Measurements from ENCODE around the gene ETV5. TPM values are rescaled to one million over a fixed set of nuclear protein-coding genes. Genes with fewer than 3 reads are reported as not detected.

Gene ETV5
- total and polyA plus RNA-seq, 10 of the 15 experiments (the other 5 are each of a cell fraction or from before 2014, with no cell fraction given): 5.0 to 18.4 (median 7.4) TPM

- Histone ChIP-seq H3K27ac (ENCODE audit: control insufficient read depth, insufficient read depth) (no peak overlapping the region), H4K20me1 (ENCODE audit: control insufficient read depth, insufficient read depth) (no peaks in the 10 kb centered on the region), H2AFZ (ENCODE audit: control insufficient read depth, low read depth, low read length) (no peak overlapping the region), H3K79me2 (ENCODE audit: control insufficient read depth, insufficient read depth, low read length) (no peaks in the 10 kb centered on the region), H3K4me1 (ENCODE audit: control insufficient read depth, insufficient read depth, low read length) (no peaks in the 10 kb centered on the region; the same call in 1 of the 2 replicates), H3K9ac (ENCODE audit: control insufficient read depth, insufficient read depth, low read length) (no peak overlapping the region), H3K9me3 (replicated peaks; ENCODE audit: control insufficient read depth, insufficient read depth, low read length) (peaks cover 2% of the 10 kb centered on the region; the same call in 1 of the 3 replicates), H3K4me2 (ENCODE audit: control insufficient read depth, insufficient read depth) (no peak overlapping the region), H3K36me3 (ENCODE audit: control insufficient read depth in 2 of 2, insufficient read depth in 2 of 2, low read length in 1 of 2) (no peaks in the 10 kb centered on the region), H3K4me3 (no peak overlapping the region), H3K27me3 (replicated peaks in 1 of 2; ENCODE audit: control insufficient read depth in 2 of 2, insufficient read depth in 2 of 2, low read length in 1 of 2) (no peaks in the 10 kb centered on the region)
- ChIA-PET SMC1A (ENCODE audit: uncharacterized antibody, unreplicated experiment) (interaction anchor here (1.0 to 4.3 kb wide), 5 partner anchors 10 to 41 kb away, joined by 3 to 30 read pairs (median 6); no protein-coding TSS in a partner anchor), CTCF (interaction anchor here (0.6 to 1.1 kb wide), 2 partner anchors 150 to 171 kb away, joined by 3 read pairs; no protein-coding TSS in a partner anchor), POLR2A (interaction anchor here (0.6 kb wide), 1 partner anchor 14 kb away, joined by 3 read pairs; no protein-coding TSS in a partner anchor), RAD21 (ENCODE audit: unreplicated experiment) (interaction anchor here (0.5 to 4.3 kb wide), 3 partner anchors 11 to 167 kb away, joined by 3 to 14 read pairs (median 3); no protein-coding TSS in a partner anchor)
- 0% methylated on average over 1 of the region's 1 CpG for WGBS (ENCODE audit: insufficient coverage, insufficient replicate concordance, low lambda C conversion rate, missing lambda C conversion rate)
- FAIRE-seq (no peak), ATAC-seq (peak; percentile 15; the same call in 2 of the 3 replicates), DNase-seq (ENCODE audit: low read depth, low spot score) (no peak)
- TF ChIP-seq BHLHE40 (IDR thresholded peaks at IDR 0.05; ENCODE audit: borderline replicate concordance in 1 of 2, low read depth in 2 of 2, low read length in 1 of 2) (peak in 1 of 2 experiments; percentile 25; a peak in 1 of 4 replicates), TAF1 (IDR thresholded peaks at IDR 0.05; ENCODE audit: borderline replicate concordance, low read depth, low read length) (no peak), RB1 (IDR thresholded peaks at IDR 0.05; ENCODE audit: borderline replicate concordance) (no peak)
- BruUV-seq (replicated peaks): no TSS peak
- in situ Hi-C loops (cut with MboI): no loop called here
- intact Hi-C loops (cut with micrococcal nuclease; ENCODE audit: unreplicated experiment): no loop called here
Observed at GRCh38 chr3:186070550-186070949, 38.3 kb downstream of the ETV5 start.

DNA sequence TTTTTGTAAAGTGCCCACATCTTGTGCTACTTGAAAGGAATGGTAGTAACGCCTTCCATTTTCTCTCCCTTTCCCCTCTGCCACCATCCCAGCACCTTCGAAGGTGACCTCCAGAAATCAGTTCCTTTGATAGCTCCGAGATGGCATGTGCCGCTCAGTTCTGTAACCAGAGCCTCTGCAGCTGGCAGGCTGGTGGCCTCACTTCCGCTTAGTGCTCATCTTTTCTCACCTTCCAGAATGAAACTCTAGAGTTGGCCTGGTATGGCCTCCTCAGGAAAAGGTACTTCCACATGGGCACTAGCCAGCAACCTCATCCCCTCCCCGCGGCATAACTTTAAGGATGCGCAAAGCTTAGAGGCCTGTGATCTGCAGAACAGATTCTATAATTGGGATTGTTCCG is 38.8 kb downstream of the ETV5 start:
- Histone ChIP-seq H2AFZ (ENCODE audit: control insufficient read depth, low read depth, low read length) (no peak overlapping the region), H3K4me3 (no peak overlapping the region), H3K36me3 (ENCODE audit: control insufficient read depth in 2 of 2, insufficient read depth in 2 of 2, low read length in 1 of 2) (no peaks in the 10 kb centered on the region), H3K4me1 (ENCODE audit: control insufficient read depth, insufficient read depth, low read length) (no peaks in the 10 kb centered on the region; the same call in 1 of the 2 replicates), H3K9me3 (replicated peaks; ENCODE audit: control insufficient read depth, insufficient read depth, low read length) (peaks cover 2% of the 10 kb centered on the region; the same call in 1 of the 3 replicates), H3K27me3 (replicated peaks in 1 of 2; ENCODE audit: control insufficient read depth in 2 of 2, insufficient read depth in 2 of 2, low read length in 1 of 2) (no peaks in the 10 kb centered on the region), H3K79me2 (ENCODE audit: control insufficient read depth, insufficient read depth, low read length) (no peaks in the 10 kb centered on the region), H4K20me1 (ENCODE audit: control insufficient read depth, insufficient read depth) (no peaks in the 10 kb centered on the region), H3K27ac (ENCODE audit: control insufficient read depth, insufficient read depth) (no peak overlapping the region), H3K9ac (ENCODE audit: control insufficient read depth, insufficient read depth, low read length) (no peak overlapping the region), H3K4me2 (ENCODE audit: control insufficient read depth, insufficient read depth) (no peak overlapping the region)
- FAIRE-seq (no peak), ATAC-seq (no peak), DNase-seq (ENCODE audit: low read depth, low spot score) (no peak)
- ChIA-PET POLR2A (interaction anchor here (0.6 kb wide), 1 partner anchor 14 kb away, joined by 3 read pairs; no protein-coding TSS in a partner anchor), CTCF (interaction anchor here (0.6 to 1.1 kb wide), 3 partner anchors 149 to 174 kb away, joined by 3 read pairs; no protein-coding TSS in a partner anchor), SMC1A (ENCODE audit: uncharacterized antibody, unreplicated experiment) (interaction anchor here (1.5 to 4.3 kb wide), 3 partner anchors 10 to 17 kb away, joined by 6 to 30 read pairs (median 11); no protein-coding TSS in a partner anchor), RAD21 (ENCODE audit: unreplicated experiment) (interaction anchor here (0.5 to 4.3 kb wide), 2 partner anchors 11 to 86 kb away, joined by 3 to 14 read pairs; no protein-coding TSS in a partner anchor)
- 77% methylated on average over 9 of the region's 9 CpGs for WGBS (ENCODE audit: insufficient coverage, insufficient replicate concordance, low lambda C conversion rate, missing lambda C conversion rate)
- in situ Hi-C loops (cut with MboI): no loop called here
- intact Hi-C loops (cut with micrococcal nuclease; ENCODE audit: unreplicated experiment): no loop called here
- no TSS peak for BruUV-seq (replicated peaks)
- TF ChIP-seq ATF7 (IDR thresholded peaks at IDR 0.05; ENCODE audit: low read depth): no peak
- TF ChIP-seq, protein P1, sequence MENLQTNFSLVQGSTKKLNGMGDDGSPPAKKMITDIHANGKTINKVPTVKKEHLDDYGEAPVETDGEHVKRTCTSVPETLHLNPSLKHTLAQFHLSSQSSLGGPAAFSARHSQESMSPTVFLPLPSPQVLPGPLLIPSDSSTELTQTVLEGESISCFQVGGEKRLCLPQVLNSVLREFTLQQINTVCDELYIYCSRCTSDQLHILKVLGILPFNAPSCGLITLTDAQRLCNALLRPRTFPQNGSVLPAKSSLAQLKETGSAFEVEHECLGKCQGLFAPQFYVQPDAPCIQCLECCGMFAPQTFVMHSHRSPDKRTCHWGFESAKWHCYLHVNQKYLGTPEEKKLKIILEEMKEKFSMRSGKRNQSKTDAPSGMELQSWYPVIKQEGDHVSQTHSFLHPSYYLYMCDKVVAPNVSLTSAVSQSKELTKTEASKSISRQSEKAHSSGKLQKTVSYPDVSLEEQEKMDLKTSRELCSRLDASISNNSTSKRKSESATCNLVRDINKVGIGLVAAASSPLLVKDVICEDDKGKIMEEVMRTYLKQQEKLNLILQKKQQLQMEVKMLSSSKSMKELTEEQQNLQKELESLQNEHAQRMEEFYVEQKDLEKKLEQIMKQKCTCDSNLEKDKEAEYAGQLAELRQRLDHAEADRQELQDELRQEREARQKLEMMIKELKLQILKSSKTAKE (IDR thresholded peaks at IDR 0.05; ENCODE audit: low read depth, poor library complexity, severe bottlenecking): no peak
- no peak for TF ChIP-seq MYC (IDR thresholded peaks at IDR 0.05; ENCODE audit: insufficient read depth, insufficient read length, insufficient replicate concordance, low read length, severe bottlenecking)
- TF ChIP-seq NFXL1 (IDR thresholded peaks at IDR 0.05; ENCODE audit: borderline replicate concordance): no peak
- no peak for TF ChIP-seq LARP7 (IDR thresholded peaks at IDR 0.05)
- no peak for TF ChIP-seq RBBP5 (conservative IDR thresholded peaks at IDR 0.05)
- TF ChIP-seq, protein P2, sequence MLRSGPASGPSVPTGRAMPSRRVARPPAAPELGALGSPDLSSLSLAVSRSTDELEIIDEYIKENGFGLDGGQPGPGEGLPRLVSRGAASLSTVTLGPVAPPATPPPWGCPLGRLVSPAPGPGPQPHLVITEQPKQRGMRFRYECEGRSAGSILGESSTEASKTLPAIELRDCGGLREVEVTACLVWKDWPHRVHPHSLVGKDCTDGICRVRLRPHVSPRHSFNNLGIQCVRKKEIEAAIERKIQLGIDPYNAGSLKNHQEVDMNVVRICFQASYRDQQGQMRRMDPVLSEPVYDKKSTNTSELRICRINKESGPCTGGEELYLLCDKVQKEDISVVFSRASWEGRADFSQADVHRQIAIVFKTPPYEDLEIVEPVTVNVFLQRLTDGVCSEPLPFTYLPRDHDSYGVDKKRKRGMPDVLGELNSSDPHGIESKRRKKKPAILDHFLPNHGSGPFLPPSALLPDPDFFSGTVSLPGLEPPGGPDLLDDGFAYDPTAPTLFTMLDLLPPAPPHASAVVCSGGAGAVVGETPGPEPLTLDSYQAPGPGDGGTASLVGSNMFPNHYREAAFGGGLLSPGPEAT (IDR thresholded peaks at IDR 0.05; ENCODE audit: low read depth): no peak
- TF ChIP-seq HDAC2 (IDR thresholded peaks at IDR 0.05): no peak
- TF ChIP-seq ZNF207 (IDR thresholded peaks at IDR 0.05; ENCODE audit: borderline replicate concordance): no peak

All from GM12878 (cell line).